ENCODE measurements around the gene CPPED1. TPM values are rescaled to one million over a fixed set of nuclear protein-coding genes. Genes with fewer than 3 reads are reported as not detected.

Gene CPPED1, protein sequence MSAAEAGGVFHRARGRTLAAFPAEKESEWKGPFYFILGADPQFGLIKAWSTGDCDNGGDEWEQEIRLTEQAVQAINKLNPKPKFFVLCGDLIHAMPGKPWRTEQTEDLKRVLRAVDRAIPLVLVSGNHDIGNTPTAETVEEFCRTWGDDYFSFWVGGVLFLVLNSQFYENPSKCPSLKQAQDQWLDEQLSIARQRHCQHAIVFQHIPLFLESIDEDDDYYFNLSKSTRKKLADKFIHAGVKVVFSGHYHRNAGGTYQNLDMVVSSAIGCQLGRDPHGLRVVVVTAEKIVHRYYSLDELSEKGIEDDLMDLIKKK
- total RNA-seq (27.2 and 29.9 TPM in 2 replicates), polyA plus RNA-seq (22.5 and 28.6 TPM in 2 replicates)

DNA sequence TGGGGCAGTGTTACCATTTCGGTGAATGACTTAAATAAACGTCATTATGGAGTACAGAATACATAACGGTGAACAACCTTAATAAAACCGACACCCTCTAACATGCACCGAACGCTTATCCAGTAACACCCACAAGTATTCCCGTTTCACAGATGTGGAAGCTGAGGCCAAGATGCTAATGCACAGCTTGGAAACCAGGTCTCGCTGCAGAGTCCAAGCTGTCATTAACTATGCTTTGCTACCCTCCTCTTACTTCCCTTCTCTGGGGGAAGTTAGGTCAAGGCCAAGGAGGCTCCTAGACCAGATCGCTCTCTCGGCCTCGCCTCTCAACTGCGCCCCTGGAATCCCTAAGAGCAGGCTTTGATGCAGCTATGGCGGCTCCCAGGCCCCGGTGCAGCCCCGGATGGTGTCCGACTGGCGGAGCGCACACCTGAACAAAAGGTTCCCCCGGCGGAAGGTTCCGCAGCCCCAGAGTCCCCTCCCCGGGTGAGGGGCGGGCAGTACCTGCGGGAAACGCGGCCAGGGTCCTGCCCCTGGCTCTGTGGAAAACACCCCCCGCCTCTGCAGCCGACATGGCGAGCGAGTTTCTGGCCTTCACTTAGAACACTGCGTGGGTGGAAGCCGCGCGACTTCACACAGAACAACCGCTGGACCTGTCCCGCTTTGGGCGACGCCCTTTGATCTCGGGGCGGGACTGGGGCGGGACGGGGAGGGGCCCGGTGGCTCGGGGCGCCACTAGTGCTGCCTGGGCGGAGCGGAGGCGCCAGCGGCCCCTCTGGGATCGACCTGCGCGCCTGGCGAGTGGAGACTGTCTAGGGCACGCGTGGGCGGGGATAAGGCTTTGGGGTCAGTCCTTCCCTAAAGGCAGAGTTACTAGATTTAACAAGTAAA, at the start of gene CPPED1:
TSS of gene CPPED1 (minus strand) at position 685 of the 891 bp plus-strand sequence. CDS start at position 574, 111 bp downstream.
- Histone ChIP-seq H3K4me2 (peak within 1 kb of the TSS; percentile 85), H3K9me2 (replicated peaks; ENCODE audit: insufficient read depth) (no peaks in the 10 kb centered on the region), H3K4me3 (peak within 1 kb of the TSS; percentile 60), H4K20me1 (ENCODE audit: insufficient read depth, poor library complexity, severe bottlenecking) (no peaks in the 10 kb centered on the region), H3K9me3 (ENCODE audit: low read depth) (no peaks in the 10 kb centered on the region), H3K36me3 (replicated peaks; ENCODE audit: insufficient read depth, low read depth) (no peaks in the 10 kb centered on the region), H3K4me1 (ENCODE audit: insufficient read depth) (peaks cover 18% of the 10 kb centered on the region), H3K27me3 (no peaks in the 10 kb centered on the region), H2AFZ (peak within 1 kb of the TSS; percentile 78), H3K79me2 (peaks cover 36% of the 10 kb centered on the region), H3K27ac (peak within 1 kb of the TSS; percentile 97)
- 5% methylated on average over 51 of the region's 56 CpGs for WGBS (ENCODE audit: low lambda C conversion rate, missing lambda C conversion rate)
- DNase-seq (ENCODE audit: low spot score) = peak; percentile 96
- TF ChIP-seq, protein P1, sequence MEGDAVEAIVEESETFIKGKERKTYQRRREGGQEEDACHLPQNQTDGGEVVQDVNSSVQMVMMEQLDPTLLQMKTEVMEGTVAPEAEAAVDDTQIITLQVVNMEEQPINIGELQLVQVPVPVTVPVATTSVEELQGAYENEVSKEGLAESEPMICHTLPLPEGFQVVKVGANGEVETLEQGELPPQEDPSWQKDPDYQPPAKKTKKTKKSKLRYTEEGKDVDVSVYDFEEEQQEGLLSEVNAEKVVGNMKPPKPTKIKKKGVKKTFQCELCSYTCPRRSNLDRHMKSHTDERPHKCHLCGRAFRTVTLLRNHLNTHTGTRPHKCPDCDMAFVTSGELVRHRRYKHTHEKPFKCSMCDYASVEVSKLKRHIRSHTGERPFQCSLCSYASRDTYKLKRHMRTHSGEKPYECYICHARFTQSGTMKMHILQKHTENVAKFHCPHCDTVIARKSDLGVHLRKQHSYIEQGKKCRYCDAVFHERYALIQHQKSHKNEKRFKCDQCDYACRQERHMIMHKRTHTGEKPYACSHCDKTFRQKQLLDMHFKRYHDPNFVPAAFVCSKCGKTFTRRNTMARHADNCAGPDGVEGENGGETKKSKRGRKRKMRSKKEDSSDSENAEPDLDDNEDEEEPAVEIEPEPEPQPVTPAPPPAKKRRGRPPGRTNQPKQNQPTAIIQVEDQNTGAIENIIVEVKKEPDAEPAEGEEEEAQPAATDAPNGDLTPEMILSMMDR (IDR thresholded peaks at IDR 0.05; ENCODE audit: poor library complexity) = no peak
- TF ChIP-seq EZH2phosphoT487 (IDR thresholded peaks at IDR 0.05; ENCODE audit: low read depth, severe bottlenecking, unreplicated experiment) (no peak), EZH2 (IDR thresholded peaks at IDR 0.05; ENCODE audit: borderline replicate concordance) (no peak)

DNA sequence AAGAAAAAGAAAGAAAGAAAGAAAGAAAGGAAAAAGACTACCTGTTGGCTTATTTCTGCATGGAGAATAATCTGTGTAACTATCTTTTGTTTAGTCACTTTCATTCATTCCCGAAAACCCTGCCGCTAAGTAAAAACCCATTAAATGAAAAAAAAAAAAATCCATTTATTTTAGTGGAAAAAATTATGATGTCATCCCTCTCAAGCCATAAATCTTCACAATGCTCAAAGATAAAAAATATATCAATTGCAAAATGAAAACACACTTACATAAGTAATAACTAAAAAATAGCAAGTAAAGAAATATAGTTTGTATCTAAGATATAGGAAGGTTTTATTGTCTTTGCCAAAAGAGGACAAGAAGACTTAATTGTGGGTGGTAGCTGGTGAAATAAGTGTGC, 46.5 kb upstream of the CPPED1 start:
- H3K79me2 ChIP-seq = no peaks in the 10 kb centered on the region
- 90% methylated on average over 2 of the region's 2 CpGs for WGBS (ENCODE audit: low lambda C conversion rate, missing lambda C conversion rate)

DNA sequence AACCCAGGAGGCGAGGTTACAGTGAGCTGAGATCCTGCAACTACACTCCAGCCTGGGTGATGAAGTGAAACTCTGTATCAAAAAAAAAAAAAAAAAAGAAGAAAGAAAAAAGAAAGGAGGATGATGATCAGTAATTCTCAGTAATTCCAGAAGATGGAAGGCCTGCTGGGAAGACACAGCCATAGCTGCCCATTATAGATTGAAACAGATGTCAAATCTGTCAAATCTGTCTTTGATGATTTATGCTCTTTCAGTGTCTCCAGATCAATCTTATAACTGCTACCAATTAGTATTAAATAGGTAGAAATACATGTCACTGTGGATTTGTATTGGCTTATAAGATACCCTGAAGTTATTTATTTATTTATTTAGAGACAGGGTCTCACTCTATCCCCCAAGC, 42.9 kb upstream of the CPPED1 start:
- Histone ChIP-seq H3K9me3 (ENCODE audit: low read depth) (no peaks in the 10 kb centered on the region), H3K4me2 (no peak overlapping the region), H3K27me3 (no peaks in the 10 kb centered on the region), H3K9me2 (replicated peaks; ENCODE audit: insufficient read depth) (no peaks in the 10 kb centered on the region), H3K27ac (no peak overlapping the region), H3K79me2 (no peaks in the 10 kb centered on the region), H4K20me1 (ENCODE audit: insufficient read depth, poor library complexity, severe bottlenecking) (no peaks in the 10 kb centered on the region), H3K4me3 (no peak overlapping the region), H3K36me3 (replicated peaks; ENCODE audit: insufficient read depth, low read depth) (no peaks in the 10 kb centered on the region), H2AFZ (no peak overlapping the region), H3K4me1 (ENCODE audit: insufficient read depth) (no peaks in the 10 kb centered on the region)
- DNase-seq (ENCODE audit: low spot score) = no peak
- TF ChIP-seq EZH2 (IDR thresholded peaks at IDR 0.05; ENCODE audit: borderline replicate concordance) (no peak), EZH2phosphoT487 (IDR thresholded peaks at IDR 0.05; ENCODE audit: low read depth, severe bottlenecking, unreplicated experiment) (no peak)
- TF ChIP-seq, protein P1 (IDR thresholded peaks at IDR 0.05; ENCODE audit: poor library complexity) = no peak
- 100% methylated on average over 1 of the region's 1 CpG for WGBS (ENCODE audit: low lambda C conversion rate, missing lambda C conversion rate)

More for the DNA sequence above, 46.5 kb upstream of the CPPED1 start:
- Histone ChIP-seq H3K36me3 (replicated peaks; ENCODE audit: insufficient read depth, low read depth) (no peaks in the 10 kb centered on the region), H3K27me3 (no peaks in the 10 kb centered on the region), H3K9me2 (replicated peaks; ENCODE audit: insufficient read depth) (no peaks in the 10 kb centered on the region), H2AFZ (no peak overlapping the region), H4K20me1 (ENCODE audit: insufficient read depth, poor library complexity, severe bottlenecking) (no peaks in the 10 kb centered on the region), H3K27ac (no peak overlapping the region), H3K4me1 (ENCODE audit: insufficient read depth) (no peaks in the 10 kb centered on the region), H3K4me2 (no peak overlapping the region), H3K4me3 (no peak overlapping the region), H3K9me3 (ENCODE audit: low read depth) (no peaks in the 10 kb centered on the region)
- TF ChIP-seq EZH2 (IDR thresholded peaks at IDR 0.05; ENCODE audit: borderline replicate concordance) (no peak), EZH2phosphoT487 (IDR thresholded peaks at IDR 0.05; ENCODE audit: low read depth, severe bottlenecking, unreplicated experiment) (no peak)
- TF ChIP-seq, protein P1 (IDR thresholded peaks at IDR 0.05; ENCODE audit: poor library complexity) = no peak
- DNase-seq (ENCODE audit: low spot score) = no peak

Measured in hepatocyte (in vitro differentiated cells).